ENCODE data around the gene CGB3.
"Not testable (repeated sequence)": the region's sequence is repeated elsewhere in the genome, so short reads cannot be mapped to it uniquely, and the experiment has no call there.

Gene CGB3

DNA sequence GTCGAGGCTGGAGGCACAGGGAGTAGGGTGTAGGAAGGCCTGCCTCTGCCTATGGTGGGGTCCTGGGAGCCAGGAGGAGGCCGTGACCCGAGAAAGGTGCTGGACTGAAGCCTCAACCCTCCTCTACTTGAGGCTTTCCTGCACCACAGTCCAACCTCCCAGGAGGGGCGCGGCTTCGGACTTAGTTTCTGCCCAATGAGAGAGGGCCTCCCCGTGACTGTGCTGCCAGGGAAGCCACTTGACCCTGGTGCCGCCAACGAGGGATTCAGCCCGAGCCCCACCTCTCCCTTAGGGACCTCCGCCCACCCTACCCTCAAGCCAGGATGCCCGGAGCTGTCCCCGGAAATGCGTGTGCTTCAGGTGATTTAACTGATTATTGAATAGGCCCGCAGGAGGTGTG lies at the start of gene CGB3:
Gene CGB3, minus strand, starts transcription at position 101 of the 400 bp plus-strand sequence. CDS start 362 bp downstream, outside the sequence.
- intact Hi-C loops (cut with DNase I): not testable (repeated sequence)

DNA sequence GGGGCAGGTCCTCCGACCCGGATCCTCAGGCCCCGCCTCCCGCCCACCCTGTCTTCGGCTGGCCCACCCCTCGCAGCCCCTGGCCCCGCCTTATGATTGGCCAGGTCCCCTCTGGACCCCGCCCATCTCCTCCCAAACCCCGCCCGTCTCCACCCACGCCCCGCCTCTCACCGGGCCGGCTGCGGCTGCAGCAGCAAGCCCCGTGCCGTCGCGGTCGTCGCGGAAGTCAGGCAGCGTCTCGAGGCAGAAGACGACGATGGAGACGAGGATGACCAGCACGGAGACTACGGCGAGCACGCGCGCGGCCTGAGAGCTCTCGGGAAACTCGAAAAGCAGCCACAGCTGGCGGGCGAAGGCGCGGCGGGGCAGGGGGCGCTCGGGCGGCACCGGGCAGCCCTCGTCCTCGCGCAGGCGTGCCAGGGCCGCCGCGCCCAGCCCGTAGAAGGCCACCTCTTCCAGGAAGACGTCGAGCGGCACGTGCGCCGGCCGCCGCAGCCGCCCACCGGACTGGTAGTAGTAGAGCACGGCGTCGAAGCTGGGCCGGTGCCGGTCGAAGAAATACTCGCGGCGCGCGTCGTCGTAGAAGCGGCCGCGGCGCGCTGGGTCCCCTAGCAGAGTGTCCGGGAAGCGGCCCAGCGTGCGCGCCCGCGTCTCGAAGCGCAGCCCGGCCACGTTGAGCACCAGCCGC lies 47.9 kb upstream of the CGB3 start:
- intact Hi-C loops (cut with DNase I): no loop called here

More for the DNA sequence above, at the start of gene CGB3:
- not testable (repeated sequence) for DNase-seq

DNA sequence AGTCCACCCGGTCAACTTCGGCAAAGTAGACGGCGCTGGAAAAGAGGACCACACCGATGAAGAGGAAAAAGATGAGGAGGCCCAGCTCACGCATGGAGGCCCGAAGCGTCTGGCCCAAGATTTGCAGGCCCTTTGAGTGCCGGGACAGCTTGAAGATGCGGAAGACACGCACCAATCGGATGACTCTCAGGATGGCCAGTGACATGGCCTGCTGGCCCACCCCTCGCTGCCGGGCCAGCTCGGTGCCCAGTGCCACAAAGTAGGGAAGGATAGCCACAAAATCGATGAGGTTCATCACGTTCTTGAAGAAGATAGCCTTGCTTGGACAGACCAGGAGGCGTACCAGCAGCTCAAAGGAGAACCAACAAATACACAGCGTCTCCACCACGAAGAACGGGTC lies 46.3 kb upstream of the CGB3 start:
- intact Hi-C loops (cut with DNase I): no loop called here
- DNase-seq: no peak

More for the DNA sequence above, 47.9 kb upstream of the CGB3 start:
- DNase-seq: no peak

DNA sequence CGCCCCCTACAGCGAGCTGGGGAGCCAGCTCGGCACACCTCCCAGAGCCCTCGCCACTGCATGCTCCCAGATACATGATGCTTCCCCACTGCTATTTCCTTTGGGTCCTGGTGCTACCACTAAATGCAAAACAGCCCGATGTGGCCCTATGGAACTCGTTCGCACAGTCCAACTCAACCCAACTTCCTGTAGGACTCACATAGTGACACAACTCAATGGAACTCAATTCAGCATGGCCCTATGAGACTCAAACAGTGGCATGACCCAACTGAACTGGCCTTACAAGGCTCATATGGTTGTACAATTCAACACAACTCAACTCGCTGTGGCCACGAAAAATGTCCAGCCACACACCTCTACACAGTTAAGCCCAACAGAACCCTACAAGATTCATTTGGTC lies 44.9 kb upstream of the CGB3 start:
- intact Hi-C loops (cut with DNase I): no loop called here
- no peak for DNase-seq

DNA sequence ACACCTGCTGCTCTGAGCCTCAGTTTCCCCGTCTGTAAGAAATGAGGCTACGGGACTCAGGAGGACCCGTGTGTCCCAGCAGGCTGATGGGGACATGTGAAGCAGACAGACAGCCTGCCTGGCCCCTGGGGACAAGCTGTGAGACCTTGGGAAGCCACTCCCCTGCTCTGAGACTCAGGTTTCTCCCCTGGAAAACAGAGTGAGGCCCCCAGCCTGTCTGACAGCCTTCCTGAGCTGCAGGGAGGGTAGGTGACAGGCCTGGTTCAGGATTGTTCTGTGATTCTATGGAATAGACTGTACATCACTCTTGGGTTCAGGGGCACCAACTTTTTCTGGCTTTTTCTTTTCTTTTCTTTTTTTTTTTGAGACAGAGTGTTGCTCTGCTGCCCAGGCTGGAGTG lies 43.4 kb upstream of the CGB3 start:
- intact Hi-C loops (cut with DNase I): no loop called here
- DNase-seq: no peak

DNA sequence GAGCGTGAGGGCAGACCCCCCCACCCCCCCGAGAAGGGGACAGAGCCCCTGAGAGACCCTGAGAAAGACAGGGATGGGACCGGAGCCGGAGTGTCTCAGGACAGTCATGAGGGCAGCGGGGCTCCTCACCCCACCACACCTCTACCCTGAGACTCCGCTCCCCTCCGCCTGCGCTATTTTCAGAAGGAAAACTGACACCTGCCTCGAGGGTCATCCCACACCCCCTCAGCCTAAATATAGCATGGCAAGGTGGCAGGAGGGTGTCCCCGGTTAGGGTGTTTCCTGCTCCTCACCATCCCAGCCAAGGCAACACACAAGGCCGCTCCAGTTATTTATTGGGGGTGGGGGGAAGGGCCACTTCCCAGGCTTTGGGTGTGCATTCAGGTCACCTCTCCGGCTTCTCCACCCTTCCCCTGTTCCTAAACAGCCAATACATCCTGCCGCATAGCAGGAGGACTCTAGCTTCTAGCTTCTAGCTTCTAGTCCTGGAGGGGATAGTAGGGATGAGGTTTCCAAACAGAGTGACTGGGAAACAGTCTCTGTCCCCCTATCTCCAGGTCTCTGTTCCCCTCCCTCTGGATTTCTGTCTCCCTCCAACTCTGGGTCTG lies 41.9 kb upstream of the CGB3 start:
- intact Hi-C loops (cut with DNase I): no loop called here
- no peak for DNase-seq

DNA sequence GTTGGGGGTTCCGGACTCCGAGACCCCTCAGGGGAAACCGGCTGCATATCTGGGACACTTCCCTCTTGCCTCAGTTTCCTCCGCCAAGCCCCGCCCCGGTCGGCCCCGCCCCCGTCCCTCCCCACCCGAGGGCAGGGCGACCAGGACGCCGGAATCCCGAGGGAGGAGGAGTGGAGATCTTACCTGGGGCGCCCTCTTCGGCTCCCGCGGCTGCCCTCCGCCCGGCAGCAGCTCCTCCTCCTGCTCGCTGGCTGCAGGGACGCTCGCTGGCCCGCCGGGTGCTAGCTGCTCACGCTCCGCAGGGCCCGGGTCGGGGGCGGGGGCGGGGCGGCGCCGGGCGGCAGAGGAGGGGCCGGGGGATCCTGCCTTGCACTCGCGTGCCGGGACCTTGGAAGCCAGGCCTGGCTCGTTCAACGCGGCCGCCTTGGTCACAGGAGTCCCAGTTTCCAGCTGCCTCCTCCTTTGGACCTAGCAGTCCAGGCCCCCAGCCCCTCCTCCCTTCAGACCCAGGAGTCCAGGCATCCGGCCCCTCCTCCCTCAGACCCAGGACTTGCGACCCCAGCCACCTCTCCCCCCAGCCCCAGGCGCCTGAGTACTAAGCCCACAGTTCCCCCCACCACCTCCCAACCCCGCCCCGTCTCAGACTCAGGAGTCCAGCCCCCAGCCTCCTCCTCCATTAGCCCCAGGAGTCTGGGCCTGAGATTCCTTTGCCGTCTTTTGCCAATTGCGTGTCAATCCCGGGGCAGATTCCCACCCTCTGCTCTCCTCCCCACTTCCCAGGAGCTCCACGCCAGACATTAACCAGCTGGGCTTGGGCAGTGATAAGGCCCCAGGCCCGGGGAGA lies 40.9 kb upstream of the CGB3 start, which contains the start of gene NTF4:
Gene NTF4, minus strand, starts transcription at position 51 of the 844 bp plus-strand sequence. CDS start 2,821 bp downstream, outside the sequence.
- intact Hi-C loops (cut with DNase I): no loop called here
- DNase-seq: no peak

DNA sequence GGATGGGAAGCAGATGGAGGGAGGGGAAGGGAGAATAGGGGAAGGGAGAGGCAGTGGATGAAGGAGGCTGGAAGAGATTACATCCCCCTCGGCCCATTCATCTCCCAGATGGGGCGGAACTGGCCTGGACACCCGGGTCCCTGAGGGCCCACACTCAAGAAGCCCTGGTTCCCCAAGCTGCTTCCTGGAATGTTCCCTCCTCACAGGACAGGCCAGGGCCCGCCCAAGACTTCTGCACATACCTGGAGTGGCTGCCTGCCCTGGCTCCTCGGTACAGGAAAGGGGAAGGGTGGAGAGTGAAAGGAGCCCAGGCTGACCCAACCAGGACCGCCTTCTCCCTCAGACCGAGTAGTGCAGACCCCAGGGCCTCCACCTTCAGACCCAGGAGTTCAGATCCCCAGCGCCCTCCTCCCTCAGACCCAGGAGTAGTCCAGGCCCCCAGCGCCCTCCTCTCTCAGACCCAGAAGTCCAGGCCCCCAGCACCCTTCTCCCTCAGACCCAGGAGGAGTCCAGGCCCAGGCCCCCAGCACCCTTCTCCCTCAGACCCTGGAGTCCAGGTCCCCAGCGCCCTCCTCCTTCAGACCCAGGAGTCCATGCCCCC lies 40.0 kb upstream of the CGB3 start:
- no peak for DNase-seq
- intact Hi-C loops (cut with DNase I): no loop called here

DNA sequence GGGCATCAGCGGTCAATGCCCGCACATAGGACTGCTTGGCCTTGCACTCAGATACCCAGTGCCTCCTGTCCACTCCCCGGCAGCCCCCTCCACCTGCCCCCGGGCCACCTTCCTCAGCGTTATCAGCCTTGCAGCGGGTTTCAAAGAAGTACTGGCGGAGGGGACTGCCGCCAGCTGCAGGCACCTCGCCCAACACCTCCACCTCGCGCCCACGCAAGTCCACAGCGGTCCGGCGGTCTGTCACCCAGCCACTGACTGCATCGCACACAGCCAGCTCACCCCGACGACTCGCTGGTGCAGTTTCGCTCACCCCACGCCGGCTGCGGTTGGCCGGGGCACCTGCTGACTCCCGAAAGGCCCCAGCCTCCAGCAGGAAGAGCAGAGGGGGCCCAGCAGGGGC lies 37.3 kb upstream of the CGB3 start:
- DNase-seq: no peak
- intact Hi-C loops (cut with DNase I): no loop called here

DNA sequence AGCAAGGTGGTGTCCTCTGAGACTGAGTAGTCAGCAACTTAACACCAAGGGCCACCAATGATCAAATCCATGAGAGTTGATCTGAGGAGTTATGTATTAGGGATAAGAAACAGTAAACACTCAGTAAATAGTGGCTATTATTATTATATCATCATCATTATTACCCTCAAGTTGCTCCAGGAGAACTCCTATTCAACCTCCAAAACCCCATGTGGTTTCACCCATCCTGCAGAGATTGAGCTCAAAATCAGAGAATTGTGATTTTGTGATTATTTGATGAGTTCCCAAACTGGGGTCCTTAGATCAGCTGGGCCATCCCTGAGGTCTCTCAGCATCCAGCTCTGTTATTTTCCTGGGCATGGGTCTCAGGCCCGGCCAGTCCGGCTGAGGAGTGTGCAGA lies 36.9 kb upstream of the CGB3 start:
- intact Hi-C loops (cut with DNase I): no loop called here
- DNase-seq: no peak

DNA sequence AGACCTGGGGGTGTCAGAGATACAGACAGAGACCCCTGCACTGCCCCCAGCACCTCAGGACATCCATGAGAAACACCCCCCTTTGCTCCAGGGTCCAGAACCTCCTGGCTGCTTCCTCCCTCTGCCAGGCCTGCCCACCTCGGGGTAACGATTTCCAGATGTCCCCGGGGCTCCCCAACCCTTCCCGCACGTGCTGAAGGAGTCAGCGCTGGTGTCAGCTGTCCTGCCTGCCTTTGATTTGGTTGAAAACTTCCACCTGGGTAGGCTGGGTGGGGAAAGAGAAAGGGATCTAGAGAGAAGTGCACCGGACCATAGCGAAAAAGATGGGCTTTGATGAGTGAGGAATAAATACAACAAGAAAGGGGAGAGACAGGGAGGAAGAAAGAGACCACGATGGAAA lies 34.9 kb upstream of the CGB3 start:
- intact Hi-C loops (cut with DNase I): no loop called here
- no peak for DNase-seq

DNA sequence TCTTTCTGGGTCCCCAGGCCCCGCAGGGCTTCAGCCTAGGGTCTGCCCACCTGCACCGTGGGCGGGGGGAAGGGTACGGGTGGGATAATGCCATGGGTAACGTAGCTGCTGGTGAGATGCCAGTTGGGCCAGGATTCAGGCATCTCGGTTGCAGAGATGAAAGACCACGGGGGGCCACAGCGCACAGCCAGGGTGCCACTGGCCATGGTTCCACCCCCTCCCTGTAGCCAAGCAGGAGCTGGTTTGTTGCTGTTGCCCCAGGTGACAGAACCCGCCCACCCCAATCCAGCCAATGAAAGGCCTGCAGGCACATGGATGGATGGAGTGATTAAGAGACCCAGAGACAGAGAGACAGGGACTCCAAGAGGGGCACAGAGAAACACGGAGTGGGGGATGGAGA lies 34.4 kb upstream of the CGB3 start:
- intact Hi-C loops (cut with DNase I): no loop called here
- peak in 1 of 42 donors; percentile 11 for DNase-seq

DNA sequence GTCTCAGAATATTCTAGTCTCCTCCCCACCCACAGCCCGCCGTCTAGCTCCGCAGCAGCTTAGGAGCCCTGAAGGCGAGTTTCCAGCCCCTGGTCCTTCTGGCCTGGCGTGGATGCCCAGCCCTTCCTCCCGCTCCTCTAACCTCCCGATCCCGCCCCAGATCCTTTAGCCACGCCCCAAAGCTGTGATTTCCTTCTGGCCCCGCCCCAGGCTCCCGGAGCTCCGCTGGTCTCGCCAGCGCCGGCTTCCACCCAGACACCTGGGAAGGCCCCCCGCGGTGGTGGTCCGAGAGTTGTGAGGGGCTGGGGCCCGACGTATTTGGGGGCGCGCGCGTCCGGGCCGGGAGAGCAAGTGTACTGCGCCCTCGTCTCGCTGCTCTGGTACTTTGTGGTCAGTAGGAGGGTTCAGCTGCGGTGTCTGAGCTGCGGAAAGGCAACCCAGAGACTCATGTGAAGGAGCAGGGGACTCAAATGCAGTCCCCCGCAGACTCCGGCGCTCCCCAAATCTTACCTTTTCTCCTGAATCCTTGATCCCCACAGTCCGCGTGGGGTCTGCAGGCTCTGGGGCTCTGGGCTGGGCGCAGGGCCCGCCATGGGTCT lies 33.6 kb upstream of the CGB3 start, which contains the start of gene CGB7:
Gene CGB7, minus strand, starts transcription at position 114 of the 599 bp plus-strand sequence. CDS start 2,374 bp downstream, outside the sequence.
- DNase-seq: peak in 30 of 42 donors; percentile 8 to 64 (median 26)
- intact Hi-C loops (cut with DNase I): no loop called here

DNA sequence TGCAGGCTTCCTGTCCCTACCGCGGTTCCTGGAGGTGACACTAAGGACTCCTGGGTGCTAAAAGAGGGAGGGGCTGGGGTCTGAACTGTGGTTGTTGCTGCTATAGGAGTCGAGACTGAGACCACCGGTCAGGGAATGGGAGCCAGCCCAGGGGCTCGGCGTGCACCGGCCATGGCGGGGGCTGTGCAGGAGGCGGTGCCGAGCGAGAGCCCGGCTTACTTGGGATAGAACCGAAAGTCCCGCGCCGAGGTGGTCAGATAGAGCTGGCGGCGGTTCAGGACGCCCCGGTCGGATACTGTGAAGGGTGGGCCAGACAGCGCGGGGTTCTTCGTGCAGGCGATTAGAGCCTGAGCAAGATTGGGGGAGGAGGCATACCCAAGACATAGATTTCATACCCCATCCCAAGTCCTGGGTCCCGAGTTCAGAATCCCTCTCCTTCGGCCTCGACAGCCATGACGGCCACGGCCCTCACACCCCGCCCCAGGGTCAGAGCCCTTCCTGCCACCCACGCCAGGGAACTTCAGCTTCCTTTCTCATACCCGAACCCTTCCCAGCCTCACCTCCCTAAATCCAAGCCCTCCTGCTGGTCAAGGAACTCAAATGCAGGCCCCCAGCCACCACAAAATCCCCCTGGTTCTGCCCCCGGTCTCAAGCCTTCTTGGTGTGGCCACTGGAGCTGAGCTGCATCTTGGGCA lies 32.9 kb upstream of the CGB3 start:
- intact Hi-C loops (cut with DNase I); DNase-seq: not testable (repeated sequence)

DNA sequence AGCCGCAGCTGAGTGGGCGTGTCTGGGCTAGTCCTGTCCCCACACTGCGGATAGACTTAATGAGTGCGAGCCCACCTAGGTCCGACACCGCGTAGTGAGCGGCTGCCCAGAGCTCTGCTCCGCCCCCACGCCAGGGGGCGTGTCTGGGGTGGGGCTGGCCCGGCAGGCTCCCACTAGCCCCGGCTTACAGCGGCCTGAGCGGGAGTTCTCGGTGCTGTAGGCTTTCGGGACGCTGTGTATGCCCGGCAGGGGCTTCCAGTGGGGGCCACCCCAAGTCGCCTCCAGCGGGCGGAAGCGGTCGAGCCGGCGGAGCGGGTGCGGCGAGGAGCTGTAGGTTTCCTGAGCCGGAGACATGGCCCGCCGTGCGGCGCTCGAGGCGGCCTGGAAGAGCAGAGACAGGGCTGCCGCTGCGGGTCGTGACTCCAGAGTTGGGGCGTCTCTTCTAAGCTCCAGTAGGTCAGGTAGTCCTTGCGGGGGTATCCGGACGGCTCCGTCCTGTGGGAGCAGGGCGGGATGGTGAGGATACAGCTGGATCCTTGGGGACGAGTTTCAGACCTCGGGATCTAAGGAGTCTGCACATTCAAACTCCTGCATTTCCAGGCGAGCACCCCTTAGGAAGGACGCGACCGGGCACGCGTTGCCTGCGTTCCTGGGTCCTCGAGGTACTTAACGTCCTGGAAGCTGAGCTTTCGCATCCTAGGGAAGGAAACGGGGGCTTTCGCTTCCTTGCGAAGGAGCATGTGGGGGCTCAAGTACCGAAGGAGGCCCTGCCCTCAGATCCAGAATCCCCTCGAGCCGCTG lies 32.2 kb upstream of the CGB3 start:
- intact Hi-C loops (cut with DNase I): no loop called here
- peak in 25 of 42 donors; percentile 10 to 65 (median 24) for DNase-seq

DNA sequence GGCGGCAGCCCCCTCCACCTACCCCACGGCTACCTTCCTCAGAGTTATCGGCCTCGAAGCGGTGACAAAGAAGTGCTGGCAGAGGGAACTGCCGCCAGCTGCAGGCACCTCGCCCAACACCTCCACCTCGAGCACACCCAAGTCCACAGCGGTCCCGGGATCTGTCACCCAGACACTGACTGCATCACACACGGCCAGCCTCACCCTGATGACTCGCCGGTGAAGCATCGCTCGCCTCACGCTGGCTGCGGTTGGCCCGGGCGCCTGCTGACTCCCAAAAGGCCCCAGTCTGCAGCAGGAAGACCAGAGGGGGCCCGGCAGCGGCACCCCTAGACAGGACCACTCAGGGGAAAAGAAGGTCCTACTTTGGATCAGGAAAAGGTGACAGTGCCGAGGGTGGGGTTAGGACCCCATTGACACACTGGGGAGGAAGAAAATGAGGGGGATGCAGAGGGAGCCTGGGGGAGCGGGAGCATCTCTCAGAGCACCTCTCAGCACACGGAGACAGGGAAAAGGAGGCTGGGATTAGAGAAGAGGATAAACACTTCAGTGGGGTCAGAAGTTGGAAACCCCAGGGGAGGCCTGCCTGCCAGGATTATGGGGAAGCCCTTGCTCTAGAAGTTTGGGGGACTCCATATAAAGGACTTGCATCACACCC lies 26.4 kb upstream of the CGB3 start:
- intact Hi-C loops (cut with DNase I); DNase-seq: not testable (repeated sequence)

DNA sequence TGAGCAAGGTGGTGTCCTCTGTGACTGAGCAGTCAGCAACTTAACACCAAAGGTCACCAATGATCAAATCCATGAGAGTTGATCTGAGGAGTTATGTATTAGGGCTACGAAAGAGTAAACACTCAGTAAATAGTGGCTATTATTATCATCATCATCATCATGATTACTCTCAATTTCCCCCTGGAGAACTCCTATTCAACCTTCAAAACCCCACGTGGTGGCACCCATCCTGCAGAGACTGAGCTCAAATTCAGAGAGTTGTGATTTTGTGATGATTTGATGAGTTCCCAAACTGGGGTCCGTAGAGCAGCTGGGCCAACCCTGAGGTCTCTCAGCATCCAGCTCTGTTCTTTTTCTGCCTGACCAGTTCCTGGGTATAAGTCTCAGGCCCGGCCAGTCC lies 25.7 kb upstream of the CGB3 start:
- intact Hi-C loops (cut with DNase I); DNase-seq: not testable (repeated sequence)

Data from head of caudate nucleus (tissue), 42 donors.